OCI-LY1 (cell line): ENCODE results near the gene MYO9A.

ENCODE experiments used
- EZH2 ChIP-seq: fragments of 200-600 bp; sonication (generic), shearing (Covaris generic); IDR thresholded peaks from 2 replicates; pipeline ENCODE4 v1.8.0; 2017; ENCODE audit warnings: borderline replicate concordance, mixed run types, mild to moderate bottlenecking, antibody characterized with exemption, low read length, moderate library complexity, mixed read lengths
- TF ChIP-seq, protein P1 (sequence below): fragments of 200-600 bp; sonication (generic), shearing (Covaris generic); IDR thresholded peaks from 2 replicates; pipeline ENCODE4 v1.5.1; 2017; ENCODE audit warnings: mild to moderate bottlenecking, antibody characterized with exemption, low read length, moderate library complexity, mixed read lengths

DNA sequence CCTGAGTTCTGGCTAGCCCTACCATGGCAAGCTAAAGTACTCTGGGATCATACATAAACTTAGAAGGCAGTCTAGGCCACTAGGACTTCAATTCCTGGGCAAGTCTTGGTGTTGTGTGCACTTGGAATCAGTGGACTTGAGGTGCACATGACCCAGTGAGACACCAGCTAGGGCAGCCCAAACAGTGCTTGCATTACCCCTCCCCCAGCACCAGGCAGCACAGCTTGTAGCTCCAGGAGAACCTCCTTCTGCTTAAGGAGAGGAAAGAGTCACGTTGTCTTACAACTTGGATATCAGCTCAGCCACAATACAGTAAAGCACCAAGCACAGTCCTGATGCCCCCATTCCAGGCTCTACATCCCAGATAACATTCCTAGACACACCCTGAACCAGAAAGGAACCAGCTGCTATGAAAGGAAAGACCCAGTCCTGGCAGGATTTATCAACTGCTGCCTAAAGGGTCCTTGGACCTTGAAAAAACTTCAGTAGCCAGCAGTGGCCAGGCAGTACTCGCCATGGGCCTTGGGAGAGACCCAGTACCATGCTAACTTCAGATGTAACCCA, 57.2 kb downstream of the MYO9A start:
- TF ChIP-seq, protein P1, sequence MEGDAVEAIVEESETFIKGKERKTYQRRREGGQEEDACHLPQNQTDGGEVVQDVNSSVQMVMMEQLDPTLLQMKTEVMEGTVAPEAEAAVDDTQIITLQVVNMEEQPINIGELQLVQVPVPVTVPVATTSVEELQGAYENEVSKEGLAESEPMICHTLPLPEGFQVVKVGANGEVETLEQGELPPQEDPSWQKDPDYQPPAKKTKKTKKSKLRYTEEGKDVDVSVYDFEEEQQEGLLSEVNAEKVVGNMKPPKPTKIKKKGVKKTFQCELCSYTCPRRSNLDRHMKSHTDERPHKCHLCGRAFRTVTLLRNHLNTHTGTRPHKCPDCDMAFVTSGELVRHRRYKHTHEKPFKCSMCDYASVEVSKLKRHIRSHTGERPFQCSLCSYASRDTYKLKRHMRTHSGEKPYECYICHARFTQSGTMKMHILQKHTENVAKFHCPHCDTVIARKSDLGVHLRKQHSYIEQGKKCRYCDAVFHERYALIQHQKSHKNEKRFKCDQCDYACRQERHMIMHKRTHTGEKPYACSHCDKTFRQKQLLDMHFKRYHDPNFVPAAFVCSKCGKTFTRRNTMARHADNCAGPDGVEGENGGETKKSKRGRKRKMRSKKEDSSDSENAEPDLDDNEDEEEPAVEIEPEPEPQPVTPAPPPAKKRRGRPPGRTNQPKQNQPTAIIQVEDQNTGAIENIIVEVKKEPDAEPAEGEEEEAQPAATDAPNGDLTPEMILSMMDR, result no peak
- no peak for TF ChIP-seq EZH2
